ENCODE measurements around the gene PIM3. TPM values are rescaled to one million over a fixed set of nuclear protein-coding genes. Genes with fewer than 3 reads are reported as not detected.

Gene PIM3
- total RNA-seq = 18.6 TPM in 2 replicates
- long read RNA-seq, partial matches to known transcripts = 2 of 2 reads
- long read RNA-seq, other reads (novel, unspliced or antisense) = 0 of 2 reads

DNA sequence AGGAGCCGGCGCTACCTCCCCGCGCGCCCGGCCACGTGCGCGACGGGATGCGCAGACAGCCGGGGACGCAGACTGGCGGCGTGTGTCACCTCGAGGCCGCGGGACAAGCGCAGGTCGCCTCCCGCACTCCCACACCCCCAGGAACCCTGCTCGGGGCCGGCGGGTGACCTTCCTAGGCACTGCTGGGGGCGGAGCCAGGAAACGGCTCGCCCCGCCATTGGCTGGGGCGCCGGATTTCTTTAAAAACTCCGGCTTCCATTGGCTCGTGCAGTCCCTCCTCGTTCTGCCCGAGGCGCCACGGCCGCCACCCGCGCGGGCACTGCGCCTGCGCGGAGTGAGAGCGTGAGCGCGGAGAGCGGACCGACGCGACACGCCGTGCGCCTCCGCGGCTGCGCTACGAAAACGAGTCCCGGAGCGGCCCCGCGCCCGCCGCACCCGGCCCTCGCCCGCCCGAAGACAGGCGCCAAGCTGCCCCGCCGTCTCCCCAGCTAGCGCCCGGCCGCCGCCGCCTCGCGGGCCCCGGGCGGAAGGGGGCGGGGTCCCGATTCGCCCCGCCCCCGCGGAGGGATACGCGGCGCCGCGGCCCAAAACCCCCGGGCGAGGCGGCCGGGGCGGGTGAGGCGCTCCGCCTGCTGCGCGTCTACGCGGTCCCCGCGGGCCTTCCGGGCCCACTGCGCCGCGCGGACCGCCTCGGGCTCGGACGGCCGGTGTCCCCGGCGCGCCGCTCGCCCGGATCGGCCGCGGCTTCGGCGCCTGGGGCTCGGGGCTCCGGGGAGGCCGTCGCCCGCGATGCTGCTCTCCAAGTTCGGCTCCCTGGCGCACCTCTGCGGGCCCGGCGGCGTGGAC lies at the start of gene PIM3:
TSS of gene PIM3 (plus strand) at position 614 of the 846 bp plus-strand sequence. CDS start at position 790, 176 bp downstream.
- Mint-ChIP-seq H3K4me1 (ENCODE audit: unreplicated experiment) (peaks cover 21% of the 10 kb centered on the region), H3K27me3 (ENCODE audit: unreplicated experiment) (no peaks in the 10 kb centered on the region), H3K27ac (ENCODE audit: unreplicated experiment) (peak within 1 kb of the TSS; percentile 84), H3K9me3 (ENCODE audit: unreplicated experiment) (no peaks in the 10 kb centered on the region), H3K36me3 (ENCODE audit: unreplicated experiment) (peaks cover 7% of the 10 kb centered on the region), H3K4me3 (ENCODE audit: unreplicated experiment) (peak within 1 kb of the TSS; percentile 85)
- DNase-seq (ENCODE audit: extremely low spot score, unreplicated experiment) = peak; percentile 98
- TF ChIP-seq CTCF (IDR thresholded peaks at IDR 0.05) = no peak

- Mint-ChIP-seq H3K9me3 (ENCODE audit: unreplicated experiment) (no peaks in the 10 kb centered on the region), H3K4me1 (ENCODE audit: unreplicated experiment) (peaks cover under 1% of the 10 kb centered on the region), H3K27me3 (ENCODE audit: unreplicated experiment) (no peaks in the 10 kb centered on the region), H3K27ac (ENCODE audit: unreplicated experiment) (no peak overlapping the region), H3K4me3 (ENCODE audit: unreplicated experiment) (no peak overlapping the region), H3K36me3 (ENCODE audit: unreplicated experiment) (peaks cover 16% of the 10 kb centered on the region)
- no peak for DNase-seq (ENCODE audit: extremely low spot score, unreplicated experiment)
- no peak for TF ChIP-seq CTCF (IDR thresholded peaks at IDR 0.05)
These were observed 48.5 kb upstream of the PIM3 start for GRCh38 chr22:49911881-49912625.

DNA sequence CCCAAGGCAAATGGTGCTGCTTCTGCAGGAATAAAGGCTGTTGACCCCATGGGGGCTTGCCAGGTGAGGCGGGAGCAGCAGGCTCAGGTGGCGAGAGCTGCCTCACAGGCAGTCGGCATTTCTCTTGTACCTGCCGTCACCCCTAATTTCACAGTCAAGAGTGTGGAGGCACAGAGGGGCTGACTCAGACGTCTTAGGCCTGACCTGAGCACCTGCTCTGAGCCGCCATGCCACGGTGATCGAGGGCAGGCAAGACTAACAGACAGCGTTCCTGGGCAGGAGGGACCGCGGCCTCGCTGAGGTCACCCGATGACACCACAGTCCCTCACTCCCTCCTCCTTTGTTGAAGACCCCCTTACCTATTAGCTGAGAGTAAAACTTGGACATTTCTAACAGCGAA lies 47.5 kb upstream of the PIM3 start:
- TF ChIP-seq CTCF (IDR thresholded peaks at IDR 0.05) = no peak
- no peak for DNase-seq (ENCODE audit: extremely low spot score, unreplicated experiment)
- peaks cover 10% of the 10 kb centered on the region for H3K36me3 Mint-ChIP-seq (ENCODE audit: unreplicated experiment)
- H3K4me3 Mint-ChIP-seq (ENCODE audit: unreplicated experiment) = no peak overlapping the region
- H3K9me3 Mint-ChIP-seq (ENCODE audit: unreplicated experiment) = no peaks in the 10 kb centered on the region
- no peaks in the 10 kb centered on the region for H3K27me3 Mint-ChIP-seq (ENCODE audit: unreplicated experiment)
- no peak overlapping the region for H3K27ac Mint-ChIP-seq (ENCODE audit: unreplicated experiment)
- H3K4me1 Mint-ChIP-seq (ENCODE audit: unreplicated experiment) = peaks cover 7% of the 10 kb centered on the region

DNA sequence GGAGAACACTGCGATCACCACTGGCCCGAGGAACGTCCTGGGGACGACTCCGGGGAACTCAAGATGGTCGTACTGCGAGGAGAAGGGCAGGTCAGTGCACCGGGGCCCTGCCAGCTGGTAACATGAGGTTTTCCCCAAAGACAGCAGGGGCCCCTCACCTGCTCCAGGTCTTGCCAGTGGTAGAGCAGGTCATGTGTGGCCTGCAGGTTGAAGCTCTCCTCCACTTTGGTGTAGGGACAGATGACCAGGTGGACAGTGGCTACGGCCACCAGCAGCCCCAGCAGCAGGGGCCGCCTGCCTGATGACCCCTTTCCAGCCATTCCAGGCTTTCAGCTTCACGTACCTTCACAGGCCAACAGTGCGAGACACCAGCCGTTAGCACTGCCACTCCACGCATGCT lies 47.1 kb upstream of the PIM3 start:
- no peaks in the 10 kb centered on the region for H3K9me3 Mint-ChIP-seq (ENCODE audit: unreplicated experiment)
- no peak overlapping the region for H3K4me3 Mint-ChIP-seq (ENCODE audit: unreplicated experiment)
- no peak for TF ChIP-seq CTCF (IDR thresholded peaks at IDR 0.05)
- H3K27ac Mint-ChIP-seq (ENCODE audit: unreplicated experiment) = no peak overlapping the region
- no peak for DNase-seq (ENCODE audit: extremely low spot score, unreplicated experiment)
- H3K36me3 Mint-ChIP-seq (ENCODE audit: unreplicated experiment) = peaks cover 10% of the 10 kb centered on the region
- no peaks in the 10 kb centered on the region for H3K27me3 Mint-ChIP-seq (ENCODE audit: unreplicated experiment)
- peaks cover 7% of the 10 kb centered on the region for H3K4me1 Mint-ChIP-seq (ENCODE audit: unreplicated experiment)

- Mint-ChIP-seq H3K27ac (ENCODE audit: unreplicated experiment) (no peak overlapping the region), H3K9me3 (ENCODE audit: unreplicated experiment) (no peaks in the 10 kb centered on the region), H3K4me3 (ENCODE audit: unreplicated experiment) (no peak overlapping the region), H3K27me3 (ENCODE audit: unreplicated experiment) (no peaks in the 10 kb centered on the region), H3K36me3 (ENCODE audit: unreplicated experiment) (peaks cover 10% of the 10 kb centered on the region), H3K4me1 (ENCODE audit: unreplicated experiment) (peaks cover 9% of the 10 kb centered on the region)
- no peak for DNase-seq (ENCODE audit: extremely low spot score, unreplicated experiment)
- TF ChIP-seq CTCF (IDR thresholded peaks at IDR 0.05) = no peak
These were observed 46.3 kb upstream of the PIM3 start for GRCh38 chr22:49914256-49914655.
